Fibroblast of peridontal ligament (primary cell): ENCODE measurements around the gene LIFR.
A peak's percentile ranks its signal among the peaks of the same experiment; 100 is the strongest.
"Not testable (repeated sequence)": the region's sequence is repeated elsewhere in the genome, so short reads cannot be mapped to it uniquely, and the experiment has no call there.

Experiments
- DNase-seq: peaks from one replicate; pipeline ENCODE4 v3.0.0-alpha.2; 2010; ENCODE audit errors: extremely low read depth

Gene LIFR, protein sequence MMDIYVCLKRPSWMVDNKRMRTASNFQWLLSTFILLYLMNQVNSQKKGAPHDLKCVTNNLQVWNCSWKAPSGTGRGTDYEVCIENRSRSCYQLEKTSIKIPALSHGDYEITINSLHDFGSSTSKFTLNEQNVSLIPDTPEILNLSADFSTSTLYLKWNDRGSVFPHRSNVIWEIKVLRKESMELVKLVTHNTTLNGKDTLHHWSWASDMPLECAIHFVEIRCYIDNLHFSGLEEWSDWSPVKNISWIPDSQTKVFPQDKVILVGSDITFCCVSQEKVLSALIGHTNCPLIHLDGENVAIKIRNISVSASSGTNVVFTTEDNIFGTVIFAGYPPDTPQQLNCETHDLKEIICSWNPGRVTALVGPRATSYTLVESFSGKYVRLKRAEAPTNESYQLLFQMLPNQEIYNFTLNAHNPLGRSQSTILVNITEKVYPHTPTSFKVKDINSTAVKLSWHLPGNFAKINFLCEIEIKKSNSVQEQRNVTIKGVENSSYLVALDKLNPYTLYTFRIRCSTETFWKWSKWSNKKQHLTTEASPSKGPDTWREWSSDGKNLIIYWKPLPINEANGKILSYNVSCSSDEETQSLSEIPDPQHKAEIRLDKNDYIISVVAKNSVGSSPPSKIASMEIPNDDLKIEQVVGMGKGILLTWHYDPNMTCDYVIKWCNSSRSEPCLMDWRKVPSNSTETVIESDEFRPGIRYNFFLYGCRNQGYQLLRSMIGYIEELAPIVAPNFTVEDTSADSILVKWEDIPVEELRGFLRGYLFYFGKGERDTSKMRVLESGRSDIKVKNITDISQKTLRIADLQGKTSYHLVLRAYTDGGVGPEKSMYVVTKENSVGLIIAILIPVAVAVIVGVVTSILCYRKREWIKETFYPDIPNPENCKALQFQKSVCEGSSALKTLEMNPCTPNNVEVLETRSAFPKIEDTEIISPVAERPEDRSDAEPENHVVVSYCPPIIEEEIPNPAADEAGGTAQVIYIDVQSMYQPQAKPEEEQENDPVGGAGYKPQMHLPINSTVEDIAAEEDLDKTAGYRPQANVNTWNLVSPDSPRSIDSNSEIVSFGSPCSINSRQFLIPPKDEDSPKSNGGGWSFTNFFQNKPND

DNA sequence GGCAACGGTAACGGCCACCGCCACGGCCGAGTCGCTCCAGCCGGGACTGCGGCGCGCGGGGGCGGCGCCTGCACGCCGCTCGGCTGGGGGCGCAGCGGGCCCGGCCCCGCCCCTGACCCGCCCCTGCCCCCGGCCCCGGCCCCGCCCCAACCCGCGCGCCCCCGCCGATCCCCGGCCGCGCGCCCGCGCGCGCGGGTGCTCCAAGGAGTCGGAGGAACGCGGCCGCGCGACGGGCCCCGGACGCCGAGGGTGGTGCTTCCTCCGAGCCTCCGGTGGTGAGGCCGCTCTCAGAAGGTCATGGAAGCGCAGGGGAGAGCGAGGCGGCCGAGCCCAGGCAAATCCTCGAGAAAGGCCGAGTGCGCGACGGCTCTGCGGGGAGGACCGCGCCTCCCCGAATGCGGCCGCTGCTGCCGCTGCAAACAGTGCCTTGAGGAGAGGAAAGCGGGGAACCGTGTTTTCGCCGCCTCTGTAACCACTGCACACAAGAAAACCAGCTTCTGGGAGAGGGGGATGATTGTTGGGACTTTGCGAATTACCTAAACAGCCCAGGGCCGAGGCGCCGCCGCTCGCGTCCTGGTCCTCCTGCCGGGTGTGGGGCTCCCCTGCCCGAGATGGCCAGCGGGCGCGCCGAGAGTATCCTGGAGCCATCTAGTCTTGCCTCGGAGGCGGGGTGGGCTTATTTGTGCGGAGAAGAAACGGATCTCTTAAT, at the start of gene LIFR:
Gene LIFR (minus strand): TSS at position 48 of the 709 bp plus-strand sequence. CDS start 25,999 bp downstream, outside the sequence.
- peak; percentile 72 for DNase-seq

DNA sequence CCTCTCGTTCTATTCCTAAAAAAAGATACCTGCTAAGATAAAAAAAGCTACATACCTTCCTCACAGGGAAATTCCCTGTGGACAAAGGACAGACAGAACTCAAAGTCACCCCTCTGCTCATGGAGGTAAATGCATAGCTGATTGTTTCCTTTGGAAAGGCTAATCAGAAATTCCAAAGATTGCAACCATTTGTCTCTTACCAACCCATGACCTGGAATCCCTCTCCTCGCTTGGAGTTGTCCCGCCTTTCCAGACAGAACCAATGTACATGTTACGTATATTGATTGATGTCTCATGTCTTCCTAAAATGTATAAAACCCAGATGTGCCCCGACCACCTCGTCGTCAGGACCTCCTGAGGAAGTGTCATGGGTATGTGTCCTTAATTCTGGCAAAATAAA, 49.2 kb upstream of the LIFR start:
- DNase-seq: no peak

DNA sequence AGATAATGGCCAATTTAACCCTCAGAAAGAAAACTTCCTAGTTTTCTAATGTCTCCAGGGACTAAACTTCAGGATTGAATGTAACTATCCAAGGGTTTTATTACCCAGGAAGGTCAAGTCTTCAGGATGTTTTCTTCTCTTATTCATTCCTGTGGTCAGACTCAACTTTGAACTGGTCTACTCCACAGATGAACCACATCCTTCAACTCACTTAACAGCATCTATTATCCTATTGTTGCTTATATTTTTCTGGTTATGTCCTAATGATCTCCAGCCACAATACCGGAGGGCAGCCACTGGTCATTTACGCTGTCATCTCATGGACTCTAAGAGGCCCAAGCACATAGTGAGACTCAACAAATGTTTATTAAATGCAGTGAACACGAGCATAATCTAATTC, 47.2 kb upstream of the LIFR start:
- no peak for DNase-seq

DNA sequence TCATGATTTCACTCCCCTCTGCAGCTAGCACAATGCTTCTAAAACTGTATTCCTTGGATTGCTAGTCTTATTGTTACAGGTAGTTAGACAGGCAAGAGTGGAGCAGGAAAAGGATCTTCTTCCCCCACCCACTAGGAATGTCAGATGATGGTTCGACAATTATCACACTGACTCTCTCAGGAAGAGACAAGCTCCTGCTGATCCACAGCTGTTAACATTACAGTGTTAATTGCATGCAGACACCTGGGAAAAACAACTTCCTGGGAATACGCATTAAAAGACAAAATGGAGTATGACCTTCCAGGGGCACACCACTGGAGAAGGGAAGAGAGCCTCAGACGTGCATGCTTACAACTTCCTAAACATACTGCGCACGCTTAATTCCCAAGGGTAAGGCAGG, 46.2 kb upstream of the LIFR start:
- no peak for DNase-seq

DNA sequence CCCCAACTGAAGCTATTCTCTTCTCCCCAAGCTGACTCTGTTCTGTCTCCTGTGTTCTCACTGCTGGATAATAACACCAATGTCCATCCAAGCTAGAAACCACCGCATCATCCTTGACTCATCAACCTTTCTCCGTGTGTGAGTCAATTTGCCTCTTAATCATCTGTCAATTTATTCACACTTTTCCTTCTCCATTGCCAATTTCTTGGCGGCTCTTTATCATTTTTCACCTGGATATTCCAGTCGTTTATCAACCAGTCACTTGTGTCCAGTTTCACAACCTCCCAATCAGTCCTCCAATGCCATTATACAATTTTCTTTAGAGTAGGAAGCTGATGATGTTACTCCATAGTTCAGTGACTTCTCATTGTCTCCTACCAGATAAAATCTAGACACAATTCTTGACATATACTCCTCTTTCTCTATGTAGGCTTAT, 45.4 kb upstream of the LIFR start:
- DNase-seq: no peak

DNA sequence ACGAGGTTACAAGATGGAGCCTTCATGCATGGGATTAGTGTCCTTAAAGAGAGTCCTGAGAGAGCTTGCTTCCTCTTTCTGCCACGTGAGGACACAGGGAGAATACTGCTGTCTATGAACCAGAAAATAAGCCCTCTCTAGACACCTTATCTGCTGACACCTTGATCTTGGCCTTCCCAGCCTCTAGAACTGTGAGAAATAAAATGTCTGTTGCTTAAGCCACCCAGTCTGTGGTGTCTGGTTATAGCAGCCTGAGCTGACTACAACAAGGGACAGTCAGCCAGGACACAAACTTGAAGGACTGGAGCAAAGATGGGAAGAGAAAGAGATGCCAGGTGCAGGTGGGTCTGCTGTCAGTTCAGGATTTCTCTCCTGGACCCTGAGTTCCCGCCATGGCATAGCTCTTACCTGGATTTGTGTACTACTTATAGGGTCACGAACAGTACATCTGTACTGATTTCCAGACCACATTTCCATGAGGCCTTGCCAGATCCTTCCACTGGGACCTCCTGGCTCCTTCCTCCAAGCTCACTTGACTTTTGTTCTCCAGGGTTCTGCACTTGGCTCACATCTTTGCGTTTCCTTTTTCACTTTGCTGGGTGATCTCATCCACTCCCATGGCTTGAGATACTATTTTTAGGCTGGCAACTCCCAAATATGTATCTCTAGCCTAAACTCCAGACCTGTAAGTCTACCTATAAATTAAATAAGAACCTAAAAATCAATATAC, 44.9 kb upstream of the LIFR start:
- peak; percentile 61 for DNase-seq

DNA sequence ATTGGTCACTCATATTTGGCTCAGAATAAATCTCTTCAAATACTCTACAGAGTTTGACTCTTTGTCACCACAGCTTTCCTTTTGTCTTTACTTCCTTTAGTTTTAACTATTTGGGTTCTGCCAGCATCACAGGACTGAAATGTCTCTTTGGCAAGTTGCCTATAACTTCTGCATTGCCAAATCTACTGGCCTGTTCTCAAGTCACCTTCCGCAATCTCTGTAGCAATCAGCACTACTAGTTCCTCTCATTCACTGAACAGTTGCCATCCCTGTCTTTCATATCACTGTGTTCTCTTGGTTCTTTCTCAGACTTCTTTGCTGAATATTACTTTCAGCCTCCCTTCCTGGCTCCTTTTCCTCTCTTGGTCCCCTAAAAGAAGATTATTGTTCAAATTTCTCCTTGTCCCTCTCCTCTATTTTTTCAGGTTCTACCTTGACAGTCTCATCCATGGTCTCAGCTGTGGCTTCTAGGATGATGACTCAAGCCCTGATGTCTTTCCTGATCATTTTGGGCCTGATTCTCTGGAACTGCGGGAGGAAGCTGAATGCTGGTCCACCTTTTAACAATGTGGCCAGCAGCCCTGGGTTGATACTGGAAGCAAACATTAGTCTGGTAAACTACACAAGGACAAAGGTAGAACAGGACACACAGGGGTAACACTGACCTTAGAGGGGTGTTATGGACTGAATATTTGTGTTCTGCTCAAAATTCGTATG, 44.0 kb upstream of the LIFR start:
- DNase-seq: peak; percentile 59

DNA sequence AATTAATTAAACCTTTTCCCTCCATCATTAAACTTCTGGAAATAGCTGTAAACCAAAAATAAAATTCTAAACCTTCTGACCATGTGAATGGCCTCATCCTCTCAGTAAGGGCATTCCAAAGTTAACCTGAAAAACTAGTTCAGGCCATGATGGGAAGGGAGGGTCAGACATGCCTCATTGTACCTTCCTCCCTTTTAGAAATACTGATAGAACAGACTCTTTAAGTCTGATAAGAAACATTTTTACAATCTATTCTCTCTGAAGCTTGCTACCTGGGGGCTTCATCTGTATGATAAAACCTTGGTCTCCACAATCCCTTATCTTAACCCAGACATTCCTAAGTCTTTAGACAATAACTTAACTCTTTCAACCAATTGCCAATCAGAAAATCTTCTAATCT, 43.3 kb upstream of the LIFR start:
- DNase-seq: not testable (repeated sequence)

DNA sequence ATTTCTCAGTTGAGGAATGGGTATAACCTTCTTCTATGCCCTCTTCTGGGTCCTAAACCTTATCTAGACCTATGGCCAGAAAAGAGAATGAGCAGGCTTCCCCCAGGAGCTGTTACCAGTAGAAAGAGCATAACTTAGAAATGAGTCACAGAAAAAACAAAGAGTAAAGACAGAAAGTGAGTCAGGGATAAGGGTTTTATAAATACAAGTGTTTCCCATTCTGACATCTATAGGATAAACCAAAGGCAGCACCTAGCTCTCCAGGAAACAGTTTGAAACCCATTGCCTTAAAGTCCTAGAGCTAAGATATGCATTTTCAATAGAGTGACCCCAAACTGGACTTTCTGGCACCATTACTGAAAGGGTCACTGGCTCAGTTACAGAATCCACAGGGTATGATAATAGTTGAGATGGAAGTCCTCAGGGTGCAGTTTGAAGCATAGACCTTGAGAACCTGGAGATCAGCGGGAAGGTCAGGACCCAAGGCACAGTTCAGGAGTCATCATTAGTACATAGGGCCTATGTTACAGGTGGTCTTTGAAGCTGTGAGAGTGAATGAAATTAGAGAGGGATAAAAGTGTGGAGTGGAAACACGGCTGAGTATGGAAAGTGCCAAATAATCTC, 42.7 kb upstream of the LIFR start:
- peak; percentile 78 for DNase-seq

DNA sequence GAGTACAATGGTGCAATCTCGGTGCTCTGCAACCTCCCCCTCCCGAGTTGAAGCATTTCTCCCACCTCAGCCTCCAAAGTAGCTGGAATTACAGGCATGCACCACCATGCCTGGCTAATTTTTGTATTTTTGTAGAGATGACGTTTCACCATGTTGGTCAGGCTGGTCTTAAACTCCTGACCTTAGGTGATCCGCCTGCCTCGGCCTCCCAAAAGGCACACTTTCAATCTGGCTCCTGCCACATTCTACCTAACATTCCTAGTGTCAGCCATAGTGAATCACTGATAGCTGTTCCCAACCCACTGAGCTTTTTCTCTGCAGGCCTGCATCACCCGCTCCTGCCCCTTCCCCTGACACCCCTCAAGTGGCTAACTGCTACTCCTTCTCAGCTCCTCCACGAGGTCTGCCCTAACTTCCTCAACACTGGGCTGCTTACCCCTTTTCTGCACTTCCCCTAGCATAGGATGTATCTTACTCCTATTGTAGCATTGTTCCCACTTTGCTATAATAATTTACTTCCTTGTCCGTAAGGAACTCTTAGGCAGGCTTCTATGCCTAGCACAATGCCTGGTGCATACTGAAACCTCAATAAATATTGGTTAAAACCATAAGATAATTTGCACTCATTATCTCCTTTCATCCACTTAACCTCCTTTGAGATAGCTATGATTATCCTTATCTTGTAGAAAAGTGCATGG, 42.0 kb upstream of the LIFR start:
- DNase-seq: no peak

DNA sequence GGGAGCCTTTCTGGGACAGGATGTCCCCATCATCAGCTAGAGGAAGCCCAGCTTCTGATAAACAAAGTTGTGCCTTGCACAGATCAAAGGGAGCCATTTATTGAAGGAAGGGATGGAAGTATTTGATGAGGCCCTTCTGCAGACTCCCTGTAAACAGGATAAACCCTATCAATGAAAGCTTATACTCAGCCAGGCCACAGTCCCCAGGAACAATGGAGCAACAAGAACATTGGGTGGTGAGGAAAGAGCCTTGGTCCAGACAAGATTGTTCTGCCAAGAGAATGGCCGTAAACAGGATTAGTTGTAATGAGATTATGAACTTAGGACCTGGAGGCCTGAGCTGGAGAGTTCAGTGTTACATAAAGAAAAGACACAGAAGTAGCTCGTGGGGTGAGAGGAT, 40.5 kb upstream of the LIFR start:
- DNase-seq: no peak

DNA sequence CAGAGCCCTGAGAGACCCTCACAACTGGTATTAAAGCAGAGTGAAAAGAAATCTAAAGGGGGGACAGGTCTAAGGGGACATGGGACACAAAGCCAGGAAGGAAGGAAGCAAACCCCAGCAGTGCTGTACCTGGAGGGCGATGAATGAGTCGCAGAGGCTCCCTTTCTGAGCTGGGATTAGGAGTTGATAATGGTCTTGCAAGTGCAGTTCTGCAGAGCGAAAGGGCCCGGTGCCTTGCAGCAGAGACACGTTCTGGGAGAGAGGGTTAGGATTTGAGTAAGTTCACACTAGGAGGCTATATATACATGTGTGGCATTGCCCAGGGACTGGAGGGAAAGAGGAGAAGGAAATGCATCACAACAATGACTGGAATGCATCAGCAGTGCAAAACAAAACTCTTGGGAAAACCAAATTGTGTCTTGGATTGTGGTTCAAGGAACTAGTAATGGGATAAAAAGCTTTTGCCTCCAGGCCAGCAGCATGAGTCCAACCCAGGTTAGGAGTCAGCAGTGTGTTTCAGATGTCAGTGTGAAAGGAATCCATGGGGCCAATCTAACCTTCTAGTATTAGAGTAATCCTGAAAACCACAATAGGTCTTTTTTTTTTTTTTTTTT, 38.8 kb upstream of the LIFR start:
- DNase-seq: peak; percentile 90

DNA sequence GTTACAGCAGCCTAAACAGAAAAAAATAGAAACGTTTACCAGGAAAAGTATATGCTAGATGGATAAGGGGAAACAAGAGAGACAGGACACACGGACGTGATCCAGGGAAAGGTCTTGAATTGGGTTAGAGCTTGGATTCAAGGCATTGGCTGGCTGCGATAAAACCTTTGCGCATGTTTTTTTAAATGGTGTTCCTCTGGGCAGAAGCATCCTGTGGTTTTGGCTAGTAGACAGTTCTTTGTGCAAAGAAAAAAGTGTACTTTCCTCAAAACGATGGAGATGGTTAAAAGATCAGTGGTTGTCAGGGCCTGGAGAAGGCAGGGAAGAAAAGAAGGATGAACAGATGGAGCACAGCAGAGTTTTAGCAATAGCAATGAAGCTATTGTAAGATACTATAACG, 37.5 kb upstream of the LIFR start:
- DNase-seq: peak; percentile 39

DNA sequence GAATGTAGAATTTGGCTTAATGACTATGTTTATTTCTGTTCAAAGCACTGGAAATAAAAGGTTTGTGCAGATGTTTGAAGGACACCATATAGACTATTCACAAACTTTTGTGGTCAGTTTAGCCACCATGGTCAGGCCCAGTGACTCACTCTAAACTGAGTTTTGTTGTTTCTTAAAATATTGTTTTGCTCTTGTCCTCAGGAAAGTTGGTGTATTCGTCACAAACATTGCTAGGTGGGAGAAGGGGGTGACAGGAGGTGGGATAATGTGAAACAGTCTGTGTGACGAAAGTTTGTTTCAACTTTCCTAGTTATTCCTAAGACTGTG, 35.0 kb upstream of the LIFR start:
- DNase-seq: peak; percentile 47

DNA sequence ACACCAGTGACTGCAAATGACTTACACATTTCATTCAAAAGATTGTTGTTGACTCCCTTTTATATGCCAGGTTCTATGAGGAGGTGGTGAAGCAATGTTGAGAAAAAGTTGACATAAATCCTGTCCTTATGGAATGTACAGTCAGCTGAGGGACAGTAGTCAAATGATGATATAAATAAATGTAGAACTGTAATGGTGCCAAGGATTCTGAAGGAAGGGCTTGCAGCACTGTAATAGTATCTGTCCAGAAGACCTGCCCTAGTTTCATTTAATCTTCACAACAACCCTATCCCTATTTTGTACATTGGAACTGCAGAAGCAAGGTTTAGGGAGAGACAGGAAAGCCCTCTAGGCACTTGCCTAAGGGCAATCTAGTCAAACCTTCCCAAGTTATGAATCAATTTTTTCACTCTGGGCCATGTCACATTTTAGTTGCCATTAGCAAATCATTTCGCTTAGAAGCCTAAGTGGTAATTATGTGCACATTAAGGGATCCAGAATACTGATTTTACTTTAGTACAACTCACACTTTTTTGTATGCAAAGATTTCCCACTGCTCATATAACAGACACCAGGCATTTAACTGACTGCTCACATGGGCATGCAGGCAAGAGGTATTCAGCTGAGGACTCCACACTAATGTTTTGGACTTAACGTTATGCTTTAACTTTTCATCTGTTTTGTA, 34.5 kb upstream of the LIFR start:
- DNase-seq: no peak

DNA sequence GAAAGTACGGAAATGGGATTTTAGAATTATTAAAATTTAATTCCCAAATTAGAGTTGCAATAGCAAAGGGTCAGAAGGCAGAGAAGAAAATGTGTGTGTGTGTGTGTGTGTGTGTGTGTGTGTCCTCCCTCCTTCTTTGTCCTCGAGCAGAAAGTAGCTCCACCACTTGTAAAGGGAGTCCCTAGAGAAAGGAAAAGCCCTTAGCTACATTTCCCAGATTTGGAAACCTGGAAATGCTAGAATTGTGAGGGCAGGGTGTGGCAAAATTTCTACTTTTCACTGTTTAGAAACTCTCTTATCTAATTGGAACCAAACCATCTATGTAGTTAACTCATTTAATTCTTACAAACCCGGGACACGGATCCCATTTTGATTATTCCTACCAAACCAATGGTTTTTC, 33.2 kb upstream of the LIFR start:
- DNase-seq: no peak

DNA sequence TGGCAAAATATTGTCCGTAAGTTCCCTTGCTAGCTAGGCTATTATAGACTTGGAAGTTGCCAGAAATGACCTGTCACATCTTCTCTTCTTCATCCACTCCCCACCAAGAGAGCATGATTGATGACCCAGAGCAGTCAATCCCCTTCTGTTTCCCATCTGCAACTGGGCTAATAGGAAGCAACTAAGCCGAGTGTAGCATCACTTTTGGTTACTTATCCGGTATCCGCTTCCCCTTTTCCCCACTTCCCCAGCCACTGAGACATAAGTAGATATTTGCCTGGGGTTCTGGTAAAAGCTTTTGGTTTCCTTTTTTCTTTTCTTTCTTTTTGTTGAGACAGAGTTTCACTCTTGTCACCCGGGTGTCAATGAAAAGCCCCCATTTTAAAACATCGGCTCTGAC, 29.4 kb upstream of the LIFR start:
- no peak for DNase-seq

DNA sequence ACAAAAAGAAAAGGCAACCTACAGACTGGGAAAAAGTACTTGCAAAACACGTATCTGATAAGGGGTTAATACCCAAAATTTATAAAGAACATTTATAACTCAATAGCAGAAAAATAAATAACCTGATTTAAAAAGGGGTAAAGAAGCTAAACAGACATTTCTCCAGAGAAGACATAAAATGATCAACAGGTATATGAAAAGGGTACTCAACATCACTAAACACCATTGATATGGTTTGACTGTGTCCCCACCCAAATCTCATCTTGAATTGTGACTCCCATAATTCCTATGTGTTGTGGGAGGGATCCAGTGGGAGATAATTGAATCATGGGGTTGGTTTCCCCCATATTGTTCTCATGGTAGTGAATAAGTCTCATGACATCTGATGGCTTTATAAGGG, 27.1 kb upstream of the LIFR start:
- no peak for DNase-seq

DNA sequence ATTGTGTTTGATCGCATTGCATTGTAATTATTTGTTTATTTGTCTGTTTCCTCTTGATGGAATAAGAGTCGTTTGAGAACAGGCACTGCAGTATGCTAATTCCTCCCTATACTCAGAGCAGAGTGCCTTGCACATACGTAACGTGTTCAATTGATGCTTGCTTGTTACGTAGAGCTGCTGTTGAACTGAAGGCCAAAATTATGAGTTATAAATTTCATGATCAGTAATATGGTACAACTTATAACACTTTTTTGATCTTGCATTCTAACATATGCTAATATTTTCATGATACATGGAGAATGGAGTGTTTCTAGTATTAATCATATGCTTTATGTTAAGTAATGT, 26.5 kb upstream of the LIFR start:
- no peak for DNase-seq
